DOHH2 (cell line): ENCODE measurements around the gene LRRTM4.

Experiments
- CTCF ChIP-seq: fragments of 200-600 bp; sonication (generic); IDR thresholded peaks from one replicate; pipeline ENCODE4 v1.5.1; 2014; ENCODE audit warnings: antibody characterized with exemption, mild to moderate bottlenecking, low read depth, low read length; ENCODE audit not compliant: poor library complexity, severe bottlenecking
- EZH2phosphoT487 ChIP-seq: fragments of 200-600 bp; sonication (generic); IDR thresholded peaks from 2 replicates; pipeline ENCODE4 v1.6.1; 2017; ENCODE audit warnings: borderline replicate concordance, mild to moderate bottlenecking, antibody characterized with exemption, low read length, moderate library complexity, mixed read lengths

- TF ChIP-seq CTCF (no peak), EZH2phosphoT487 (no peak)
Measured at GRCh38 chr2:76958749-76959148, 563.4 kb downstream of the LRRTM4 start.
